Transverse colon (tissue), 4 donors: ENCODE data around the gene TMEM11. TPM values are rescaled to one million over a fixed set of nuclear protein-coding genes. Genes with fewer than 3 reads are reported as not detected.

ENCODE experiments used
- DNase-seq: peaks from one replicate; pipeline ENCODE4 v3.0.0-alpha.2; 2019
- H3K27ac ChIP-seq, 4 donors: fragments of 200-600 bp; sonication (generic); 2 replicates each; pipeline ENCODE4 v1.5.1; 2016 to 2018; ENCODE audit warnings: inconsistent platforms in 4 of 4
- H3K27me3 ChIP-seq: fragments of 200-600 bp; sonication (generic); 2 replicates; pipeline ENCODE4 v1.5.1; 2017; ENCODE audit warnings: inconsistent platforms
- H3K36me3 ChIP-seq, 4 donors: fragments of 200-600 bp; sonication (generic); 2 replicates each; pipeline ENCODE4 v1.5.1; 2017 to 2019; ENCODE audit warnings: inconsistent platforms in 4 of 4
- H3K4me1 ChIP-seq, 4 donors: fragments of 200-600 bp; sonication (generic); 2 replicates each; pipeline ENCODE4 v1.5.1; 2017 to 2020; ENCODE audit warnings: inconsistent platforms in 4 of 4
- H3K4me3 ChIP-seq, 4 donors: fragments of 200-600 bp; sonication (generic); 1 replicate in 1 of 4; 2 replicates in 3 of 4; pipeline versions ENCODE4 v1.5.1 to v1.6.1; 2017 to 2019; ENCODE audit warnings: inconsistent platforms in 4 of 4
- H3K9me3 ChIP-seq, 2 donors: fragments of 200-600 bp; sonication (generic); 2 replicates each; pipeline ENCODE4 v1.5.1; 2017 to 2019; ENCODE audit warnings: inconsistent platforms in 2 of 2
- CTCF ChIP-seq, 5 experiments: fragments of 200-600 bp in 3 of 5; fragments of 450-650 bp in 2 of 5; sonication (generic) in 3 of 5; IDR thresholded peaks; 1 replicate in 2 of 5; 2 replicates in 3 of 5; pipeline ENCODE4 v1.5.1; 2016 to 2017; ENCODE audit warnings: antibody characterized with exemption in 5 of 5, inconsistent platforms in 3 of 5, mild to moderate bottlenecking in 2 of 5, moderate library complexity in 1 of 5
- EP300 ChIP-seq: sonication (generic); formaldehyde crosslinking; IDR thresholded peaks from one replicate; pipeline ENCODE4 v1.6.1; 2017; ENCODE audit warnings: antibody characterized with exemption, low read depth
- POLR2A ChIP-seq: fragments of 450-650 bp; IDR thresholded peaks from one replicate; pipeline ENCODE4 v1.6.1; 2016; ENCODE audit warnings: antibody characterized with exemption, mild to moderate bottlenecking, moderate library complexity
- POLR2AphosphoS5 ChIP-seq, 3 donors: sonication (generic); formaldehyde crosslinking; IDR thresholded peaks; one replicate each; pipeline ENCODE4 v1.6.1; 2016; ENCODE audit warnings: antibody characterized with exemption in 3 of 3
- WGBS, 2 donors: methylation state at CpG; one replicate each; pipeline ENCODE4 v1.1.5; 2018; ENCODE audit warnings: low coverage in 1 of 2; 5-methylcytosine and 5-hydroxymethylcytosine counted together
- in situ Hi-C, 4 donors: fragments of 200-750 bp; cut with MboI; loops; one replicate each; pipeline versions ENCODE4 v1.15.0 to v1.15.1; 2017; ENCODE audit warnings: low sequenced_read_pairs in 3 of 4, low pct_ligation_motif_present in 1 of 4, low pct_unique_long_range_greater_than_20kb in 1 of 4
- intact Hi-C: fragments of 100-400 bp; cut with DNase I; formaldehyde crosslinking; loops from one replicate; pipeline ENCODE4 v1.15.1; 2023; ENCODE audit warnings: low total_unique reads
- total RNA-seq, 4 donors: library from RNA; depleted of rRNA; stranded (reverse); fragments of >200 nt; gene quantifications; one replicate each; pipeline ENCODE4 v1.1.0, GENCODE V29; 2016

The TMEM11 gene
- total RNA-seq, 4 donors from 2014 or later, result 15.1 to 35.0 (median 24.5) TPM

- in situ Hi-C loops, result loop anchor here in 2 of 4 donors (10.0 to 25.0 kb wide), 2 partner anchors 70 to 93 kb away; no protein-coding TSS in a partner anchor
- DNase-seq, result no peak
- Histone ChIP-seq H3K27ac (no peak overlapping the region), H3K4me1 (peaks cover 12 to 34% (median 15%) of the 10 kb centered on the region in 4 donors), H3K27me3 (no peaks in the 10 kb centered on the region), H3K36me3 (no peaks in the 10 kb centered on the region), H3K4me3 (no peak overlapping the region), H3K9me3 (no peaks in the 10 kb centered on the region)
- 84% methylated on average over 9 of the region's 9 CpGs; no CpG with 5 or more reads in 1 of the 2 donors for WGBS, 2 donors
- no peak for TF ChIP-seq EP300
- TF ChIP-seq POLR2AphosphoS5 (IDR thresholded peaks at IDR 0.05), result no peak
- no peak for TF ChIP-seq POLR2A
- TF ChIP-seq CTCF (IDR thresholded peaks at IDR 0.05), result no peak
- intact Hi-C loops, result no loop called here
These were observed 9.0 kb downstream of the TMEM11 start for GRCh38 chr17:21204935-21205334.

GRCh38 chr17:21202512-21202911 lies 11.4 kb downstream of the TMEM11 start:
- H3K36me3 ChIP-seq, result peaks cover 0 to 11% (median 4%) of the 10 kb centered on the region in 4 donors
- intact Hi-C loops, result no loop called here
- H3K27ac ChIP-seq, result no peak overlapping the region
- no peaks in the 10 kb centered on the region for H3K9me3 ChIP-seq
- in situ Hi-C loops, result loop anchor here in 2 of 4 donors (10.0 to 25.0 kb wide), 2 partner anchors 68 to 90 kb away; no protein-coding TSS in a partner anchor
- H3K27me3 ChIP-seq, result no peaks in the 10 kb centered on the region
- TF ChIP-seq CTCF (IDR thresholded peaks at IDR 0.05), result no peak
- TF ChIP-seq POLR2A, result no peak
- no peak for TF ChIP-seq EP300
- TF ChIP-seq POLR2AphosphoS5 (IDR thresholded peaks at IDR 0.05), result no peak
- H3K4me1 ChIP-seq, result peaks cover 6 to 27% (median 8%) of the 10 kb centered on the region in 4 donors
- no peak for DNase-seq
- no peak overlapping the region for H3K4me3 ChIP-seq
- WGBS, 2 donors, result 89% methylated on average over 10 of the region's 12 CpGs; no CpG with 5 or more reads in 1 of the 2 donors

GRCh38 chr17:21201874-21202273 lies 12.1 kb downstream of the TMEM11 start:
- intact Hi-C loops (no loop called here), in situ Hi-C loops (loop anchor here in 2 of 4 donors (10.0 to 25.0 kb wide), 2 partner anchors 67 to 90 kb away; no protein-coding TSS in a partner anchor)
- no peak for DNase-seq
- Histone ChIP-seq H3K4me1 (peaks cover 6 to 27% (median 8%) of the 10 kb centered on the region in 4 donors), H3K9me3 (no peaks in the 10 kb centered on the region), H3K36me3 (peaks cover 0 to 14% (median 5%) of the 10 kb centered on the region in 4 donors), H3K27me3 (no peaks in the 10 kb centered on the region), H3K27ac (no peak overlapping the region), H3K4me3 (no peak overlapping the region)
- 93% methylated on average over 11 of the region's 11 CpGs; no CpG with 5 or more reads in 1 of the 2 donors for whole genome bisulfite sequencing, 2 donors
- TF ChIP-seq POLR2A (no peak), CTCF (IDR thresholded peaks at IDR 0.05) (no peak), EP300 (no peak), POLR2AphosphoS5 (IDR thresholded peaks at IDR 0.05) (no peak)

GRCh38 chr17:21201298-21201595 lies 12.7 kb downstream of the TMEM11 start:
- no peak overlapping the region for H3K27ac ChIP-seq
- TF ChIP-seq EP300 (no peak), POLR2AphosphoS5 (IDR thresholded peaks at IDR 0.05) (no peak), POLR2A (no peak), CTCF (IDR thresholded peaks at IDR 0.05) (no peak)
- no peaks in the 10 kb centered on the region for H3K9me3 ChIP-seq
- intact Hi-C loops (no loop called here), in situ Hi-C loops (loop anchor here in 2 of 4 donors (10.0 to 25.0 kb wide), 2 partner anchors 66 to 89 kb away; no protein-coding TSS in a partner anchor)
- no peaks in the 10 kb centered on the region for H3K27me3 ChIP-seq
- WGBS, 2 donors, result 67% methylated on average over 5 of the region's 5 CpGs; no CpG with 5 or more reads in 1 of the 2 donors
- H3K4me1 ChIP-seq, result peaks cover 6 to 27% (median 8%) of the 10 kb centered on the region in 4 donors
- no peak for DNase-seq
- H3K4me3 ChIP-seq, result no peak overlapping the region
- peaks cover 0 to 14% (median 5%) of the 10 kb centered on the region in 4 donors for H3K36me3 ChIP-seq
